Keratinocyte (primary cell): ENCODE data around the gene PHLDA3.
A peak's percentile ranks its signal among the peaks of the same experiment; 100 is the strongest.

Experiments
- EZH2 ChIP-seq: IDR thresholded peaks from one replicate; pipeline ENCODE4 v1.6.1; 2012; ENCODE audit warnings: inconsistent platforms, mild to moderate bottlenecking, low read length, moderate library complexity
- TF ChIP-seq, protein P1 (sequence below), 3 experiments: IDR thresholded peaks in 1 of 3; conservative IDR thresholded peaks in 1 of 3; optimal IDR thresholded peaks in 1 of 3; 2 replicates in 2 of 3; 3 replicates in 1 of 3; pipeline versions ENCODE3 to v1.5.1; 2011; ENCODE audit warnings: low read length in 3 of 3, mild to moderate bottlenecking in 3 of 3, moderate library complexity in 2 of 3, control low read depth in 1 of 3, inconsistent platforms in 1 of 3; ENCODE audit not compliant: insufficient read depth in 2 of 3; ENCODE audit errors: extremely low read depth in 1 of 3

GRCh38 chr1:201481004-201481380, 12.0 kb upstream of the PHLDA3 start:
- TF ChIP-seq, protein P1, sequence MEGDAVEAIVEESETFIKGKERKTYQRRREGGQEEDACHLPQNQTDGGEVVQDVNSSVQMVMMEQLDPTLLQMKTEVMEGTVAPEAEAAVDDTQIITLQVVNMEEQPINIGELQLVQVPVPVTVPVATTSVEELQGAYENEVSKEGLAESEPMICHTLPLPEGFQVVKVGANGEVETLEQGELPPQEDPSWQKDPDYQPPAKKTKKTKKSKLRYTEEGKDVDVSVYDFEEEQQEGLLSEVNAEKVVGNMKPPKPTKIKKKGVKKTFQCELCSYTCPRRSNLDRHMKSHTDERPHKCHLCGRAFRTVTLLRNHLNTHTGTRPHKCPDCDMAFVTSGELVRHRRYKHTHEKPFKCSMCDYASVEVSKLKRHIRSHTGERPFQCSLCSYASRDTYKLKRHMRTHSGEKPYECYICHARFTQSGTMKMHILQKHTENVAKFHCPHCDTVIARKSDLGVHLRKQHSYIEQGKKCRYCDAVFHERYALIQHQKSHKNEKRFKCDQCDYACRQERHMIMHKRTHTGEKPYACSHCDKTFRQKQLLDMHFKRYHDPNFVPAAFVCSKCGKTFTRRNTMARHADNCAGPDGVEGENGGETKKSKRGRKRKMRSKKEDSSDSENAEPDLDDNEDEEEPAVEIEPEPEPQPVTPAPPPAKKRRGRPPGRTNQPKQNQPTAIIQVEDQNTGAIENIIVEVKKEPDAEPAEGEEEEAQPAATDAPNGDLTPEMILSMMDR (optimal IDR thresholded peaks at IDR 0.05 in 1 of 3, IDR thresholded peaks at IDR 0.05 in 1 of 3, conservative IDR thresholded peaks at IDR 0.05 in 1 of 3; ENCODE audit: extremely low read depth in 1 of 3, insufficient read depth in 2 of 3, low read length in 3 of 3), result no peak
- peak; percentile 23 for TF ChIP-seq EZH2
